ENCODE results near the gene PRKCA. TPM values are rescaled to one million over a fixed set of nuclear protein-coding genes. Genes with fewer than 3 reads are reported as not detected.

The PRKCA gene
- total RNA-seq, 1 donor from 2014 or later, result 15.5 TPM

- no peak overlapping the region for H3K27ac ChIP-seq
- no peaks in the 10 kb centered on the region for H3K36me3 ChIP-seq
- no peak for DNase-seq (ENCODE audit: extremely low spot score in 2 of 2)
- H3K27me3 ChIP-seq, result no peaks in the 10 kb centered on the region
- no peak overlapping the region for H3K4me3 ChIP-seq
- TF ChIP-seq CTCF (IDR thresholded peaks at IDR 0.05) (no peak), POLR2AphosphoS5 (IDR thresholded peaks at IDR 0.05; ENCODE audit: insufficient read depth in 1 of 2, low read depth in 1 of 2) (no peak), POLR2A (IDR thresholded peaks at IDR 0.05) (no peak)
- intact Hi-C loops (cut with DNase I), result no loop called here
- H3K4me1 ChIP-seq, result no peaks in the 10 kb centered on the region
- H3K9me3 ChIP-seq, result no peaks in the 10 kb centered on the region
Measured at GRCh38 chr17:66667090-66667489, 364.7 kb downstream of the PRKCA start.

GRCh38 chr17:66667491-66668030 lies 365.1 kb downstream of the PRKCA start:
- intact Hi-C loops (cut with DNase I), result no loop called here
- H3K4me1 ChIP-seq, result no peaks in the 10 kb centered on the region
- TF ChIP-seq CTCF (IDR thresholded peaks at IDR 0.05) (no peak), POLR2A (IDR thresholded peaks at IDR 0.05) (no peak), POLR2AphosphoS5 (IDR thresholded peaks at IDR 0.05; ENCODE audit: insufficient read depth in 1 of 2, low read depth in 1 of 2) (no peak)

GRCh38 chr17:66670206-66670605 lies 367.8 kb downstream of the PRKCA start:
- no peaks in the 10 kb centered on the region for H3K36me3 ChIP-seq
- no peak overlapping the region for H3K4me3 ChIP-seq
- no peaks in the 10 kb centered on the region for H3K27me3 ChIP-seq
- intact Hi-C loops (cut with DNase I), result loop anchor here (10.0 kb wide), 1 partner anchor 415 kb away; no protein-coding TSS in a partner anchor
- TF ChIP-seq POLR2AphosphoS5 (IDR thresholded peaks at IDR 0.05; ENCODE audit: insufficient read depth in 1 of 2, low read depth in 1 of 2) (no peak), POLR2A (IDR thresholded peaks at IDR 0.05) (no peak)
- H3K4me1 ChIP-seq, result peaks cover 19% of the 10 kb centered on the region
- DNase-seq (ENCODE audit: extremely low spot score in 2 of 2), result no peak
- H3K27ac ChIP-seq, result no peak overlapping the region
- no peaks in the 10 kb centered on the region for H3K9me3 ChIP-seq

More at GRCh38 chr17:66667491-66668030, 365.1 kb downstream of the PRKCA start:
- Histone ChIP-seq H3K4me3 (no peak overlapping the region), H3K36me3 (no peaks in the 10 kb centered on the region), H3K27ac (no peak overlapping the region), H3K27me3 (no peaks in the 10 kb centered on the region), H3K9me3 (no peaks in the 10 kb centered on the region)
- no peak for DNase-seq (ENCODE audit: extremely low spot score in 2 of 2)

- intact Hi-C loops (cut with DNase I), result loop anchor here (10.0 kb wide), 1 partner anchor 416 kb away; no protein-coding TSS in a partner anchor
- no peak overlapping the region for H3K27ac ChIP-seq
Measured at GRCh38 chr17:66671156-66671555, 368.7 kb downstream of the PRKCA start.

GRCh38 chr17:66673668-66674276 lies 371.4 kb downstream of the PRKCA start:
- no peak for DNase-seq (ENCODE audit: extremely low spot score in 2 of 2)
- no peaks in the 10 kb centered on the region for H3K36me3 ChIP-seq

More at GRCh38 chr17:66671156-66671555, 368.7 kb downstream of the PRKCA start:
- no peaks in the 10 kb centered on the region for H3K27me3 ChIP-seq
- TF ChIP-seq POLR2A (IDR thresholded peaks at IDR 0.05), result no peak
- TF ChIP-seq CTCF (IDR thresholded peaks at IDR 0.05), result no peak
- TF ChIP-seq POLR2AphosphoS5 (IDR thresholded peaks at IDR 0.05; ENCODE audit: insufficient read depth in 1 of 2, low read depth in 1 of 2), result no peak
- no peaks in the 10 kb centered on the region for H3K9me3 ChIP-seq
- H3K4me3 ChIP-seq, result no peak overlapping the region
- peaks cover 25% of the 10 kb centered on the region for H3K4me1 ChIP-seq
- no peak for DNase-seq (ENCODE audit: extremely low spot score in 2 of 2)
- no peaks in the 10 kb centered on the region for H3K36me3 ChIP-seq

More at GRCh38 chr17:66673668-66674276, 371.4 kb downstream of the PRKCA start:
- no peaks in the 10 kb centered on the region for H3K9me3 ChIP-seq
- peaks cover 35% of the 10 kb centered on the region for H3K4me1 ChIP-seq
- H3K27ac ChIP-seq, result peak overlapping the region; percentile 84
- intact Hi-C loops (cut with DNase I), result loop anchor here (10.0 kb wide), 1 partner anchor 419 kb away; no protein-coding TSS in a partner anchor
- no peak overlapping the region for H3K4me3 ChIP-seq
- H3K27me3 ChIP-seq, result no peaks in the 10 kb centered on the region
- TF ChIP-seq POLR2AphosphoS5 (IDR thresholded peaks at IDR 0.05; ENCODE audit: insufficient read depth in 1 of 2, low read depth in 1 of 2), result peak in 1 of 2 donors; percentile 53
- no peak for TF ChIP-seq POLR2A (IDR thresholded peaks at IDR 0.05)
- TF ChIP-seq CTCF (IDR thresholded peaks at IDR 0.05), result peak; percentile 23 to 80 (median 78)

All from vagina (tissue), 2 donors.